GM21526 (cell line): ENCODE measurements around the gene OR2D2.
"Not testable (repeated sequence)": the region's sequence is repeated elsewhere in the genome, so short reads cannot be mapped to it uniquely, and the experiment has no call there.

ENCODE experiments used
- ATAC-seq: cut with Tn5 transposase; IDR thresholded peaks from one replicate; pipeline ENCODE4 v1.9.1; 2021; ENCODE audit warnings: moderate library complexity; ENCODE audit not compliant: unreplicated experiment, low FRiP score

The OR2D2 gene, protein sequence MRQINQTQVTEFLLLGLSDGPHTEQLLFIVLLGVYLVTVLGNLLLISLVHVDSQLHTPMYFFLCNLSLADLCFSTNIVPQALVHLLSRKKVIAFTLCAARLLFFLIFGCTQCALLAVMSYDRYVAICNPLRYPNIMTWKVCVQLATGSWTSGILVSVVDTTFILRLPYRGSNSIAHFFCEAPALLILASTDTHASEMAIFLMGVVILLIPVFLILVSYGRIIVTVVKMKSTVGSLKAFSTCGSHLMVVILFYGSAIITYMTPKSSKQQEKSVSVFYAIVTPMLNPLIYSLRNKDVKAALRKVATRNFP

DNA sequence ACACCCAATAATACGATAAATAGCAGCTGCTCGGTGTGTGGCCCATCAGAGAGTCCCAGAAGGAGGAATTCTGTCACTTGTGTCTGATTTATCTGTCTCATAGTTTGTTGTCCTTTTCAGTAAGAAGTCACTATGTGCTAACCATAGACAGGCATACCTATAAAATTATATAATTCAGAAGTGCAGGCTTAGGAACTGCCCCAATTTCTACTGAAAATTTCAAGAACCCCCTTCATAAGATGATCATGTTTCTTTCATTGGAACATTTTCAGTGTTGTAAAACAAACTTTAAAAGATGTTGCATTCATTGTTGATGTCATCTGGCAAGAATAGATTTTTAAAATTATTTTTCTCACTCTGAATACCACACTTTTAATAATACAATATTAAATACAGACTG lies at the start of gene OR2D2:
Gene OR2D2, minus strand, starts transcription at position 101 of the 400 bp plus-strand sequence. Its CDS starts 0 bp downstream, at position 101.
- ATAC-seq: no peak

DNA sequence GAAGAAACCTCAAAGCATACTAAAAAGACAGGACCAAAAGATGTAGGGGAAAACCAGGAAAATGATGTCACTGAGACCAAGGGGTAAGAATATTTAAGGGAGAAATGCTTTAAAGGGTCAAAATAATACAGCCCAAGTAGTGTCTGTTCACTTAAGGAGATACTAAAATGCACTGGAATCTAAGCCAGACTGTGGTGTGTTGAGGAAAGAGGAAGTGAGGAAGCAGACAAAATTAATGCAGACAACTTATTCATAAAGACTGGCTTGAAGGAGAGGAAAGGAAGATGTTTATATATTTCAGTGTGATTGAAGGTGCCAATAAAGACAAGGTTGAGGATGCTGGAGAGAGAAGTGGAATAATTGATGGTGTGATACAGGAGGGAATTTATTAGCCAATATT lies 49.7 kb upstream of the OR2D2 start:
- ATAC-seq: no peak

DNA sequence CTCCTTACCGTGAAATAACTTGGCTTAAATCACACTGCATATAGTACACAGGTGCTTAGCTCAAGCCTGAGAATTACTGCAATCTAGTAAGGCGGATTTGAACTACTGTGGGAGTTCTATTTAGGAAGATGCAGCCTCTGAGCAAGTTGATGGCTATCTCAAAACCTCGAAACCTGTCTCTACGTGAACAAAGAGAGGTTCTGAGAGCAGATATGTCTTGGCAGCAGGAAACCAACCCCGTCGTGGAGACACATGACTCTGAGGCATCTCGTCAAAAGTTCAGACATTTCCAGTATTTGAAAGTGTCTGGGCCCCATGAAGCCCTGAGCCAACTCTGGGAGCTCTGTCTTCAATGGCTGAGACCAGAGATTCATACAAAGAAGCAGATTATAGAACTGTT lies 39.8 kb upstream of the OR2D2 start:
- ATAC-seq: no peak

DNA sequence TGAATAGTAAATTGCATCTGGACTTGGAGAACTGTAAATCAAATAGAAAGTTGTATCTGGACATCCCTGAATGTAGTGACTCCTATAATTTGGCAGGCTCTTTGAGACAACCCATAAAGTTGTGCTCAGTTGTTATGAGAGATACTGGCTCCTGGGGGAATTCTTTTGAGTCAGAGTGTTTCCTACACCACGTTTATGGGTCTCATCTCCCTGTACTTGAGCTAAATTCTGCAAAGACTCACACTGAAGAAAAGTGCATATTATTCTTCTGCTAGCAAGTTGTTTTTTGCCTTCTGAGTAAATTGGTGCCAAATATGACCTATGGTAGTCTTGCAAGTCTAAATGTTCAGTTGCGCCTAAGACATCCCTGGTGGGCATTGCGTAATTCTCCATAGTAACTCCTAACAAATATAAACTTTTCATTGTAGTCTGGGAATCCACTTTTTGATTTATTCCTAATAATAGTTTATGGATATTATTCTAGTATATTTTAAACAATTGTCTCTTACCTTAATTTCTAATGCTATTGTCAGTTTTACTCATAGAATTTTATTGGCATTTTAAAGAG lies 38.9 kb upstream of the OR2D2 start:
- no peak for ATAC-seq

DNA sequence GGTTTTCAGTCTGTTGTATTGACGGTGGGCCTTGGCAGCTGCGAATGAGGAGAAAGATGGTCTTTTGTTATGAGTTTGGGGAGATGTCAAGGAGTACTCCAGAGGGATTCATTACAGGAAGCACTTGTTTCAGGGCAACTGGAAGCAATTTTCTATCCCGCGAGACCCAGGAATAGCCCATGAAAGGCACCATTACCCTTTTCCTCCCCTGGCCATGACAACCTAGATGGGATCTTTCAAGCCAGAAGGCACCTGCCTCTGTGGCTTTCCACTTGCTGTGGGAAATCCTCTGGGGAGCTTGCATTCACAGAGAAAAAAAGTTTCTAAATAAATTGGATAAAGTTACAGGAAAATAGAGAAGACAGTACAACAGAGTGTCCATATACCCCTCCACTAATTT lies 36.6 kb upstream of the OR2D2 start:
- no peak for ATAC-seq

DNA sequence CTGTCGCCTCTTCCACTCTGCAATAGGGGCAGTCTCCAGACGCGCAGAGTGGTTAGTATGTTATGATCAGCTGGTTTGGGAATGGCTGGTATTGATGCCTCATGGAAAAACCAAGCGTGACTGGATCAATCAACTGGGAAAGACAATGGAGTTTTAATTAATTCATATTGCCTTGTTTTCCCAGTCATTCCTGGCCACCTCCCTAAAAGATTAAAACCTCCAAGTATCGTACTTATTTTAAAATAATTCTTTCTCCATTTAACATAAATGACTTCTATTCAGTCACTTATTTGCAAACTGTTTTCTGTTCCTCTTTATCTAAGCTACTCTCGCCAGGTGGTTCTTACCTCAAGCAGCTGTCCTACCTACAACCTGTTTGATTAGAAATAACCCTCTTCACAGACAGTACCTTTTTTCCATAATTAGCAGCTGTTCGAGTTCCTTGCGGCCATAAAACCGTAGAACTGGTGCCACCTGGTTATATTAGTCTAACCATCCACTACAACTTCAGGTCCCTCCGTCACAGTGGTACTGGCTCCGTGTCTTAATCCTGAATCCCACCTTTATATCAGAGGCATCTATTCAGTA lies 34.8 kb upstream of the OR2D2 start:
- peak; percentile 83 for ATAC-seq

DNA sequence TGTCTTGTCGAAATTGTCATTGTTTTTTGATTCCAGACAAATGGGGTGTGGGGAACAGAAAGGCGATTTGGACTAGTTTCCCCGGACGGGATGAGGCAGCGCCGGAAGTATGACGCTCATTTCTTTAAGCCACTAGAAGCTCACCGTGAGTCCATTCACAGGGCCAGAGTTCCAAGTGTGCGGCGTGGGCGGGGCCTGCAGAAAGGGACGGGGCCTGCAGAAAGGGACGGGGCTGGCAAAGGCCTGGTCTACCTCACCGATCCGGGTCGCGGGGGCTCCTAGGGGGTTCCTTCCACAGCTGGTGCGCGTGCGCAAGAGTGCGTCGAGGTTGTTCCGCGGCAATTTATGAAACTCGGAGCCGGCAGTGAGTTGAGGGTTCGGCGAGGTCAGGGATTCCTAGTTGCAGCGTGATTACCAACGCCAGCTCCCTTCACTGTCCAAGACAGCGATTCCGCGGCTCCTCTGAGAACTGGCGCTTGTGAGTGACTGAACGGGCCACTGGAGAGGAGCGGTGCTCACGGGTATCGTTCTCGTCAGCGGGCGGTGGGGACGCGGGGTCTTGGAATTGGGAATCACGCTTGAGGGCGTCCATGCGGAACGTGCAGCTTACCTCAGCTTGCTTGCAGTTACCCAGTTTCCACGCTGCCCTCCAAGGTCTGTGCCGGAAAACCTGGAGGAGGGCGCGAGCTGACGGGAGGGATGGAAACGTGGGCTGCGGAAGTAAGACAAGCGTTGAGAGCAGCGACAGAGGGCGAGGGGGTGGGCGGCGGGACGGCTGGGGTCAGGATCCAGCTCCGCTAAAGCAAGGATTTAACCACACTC lies 34.1 kb upstream of the OR2D2 start, which contains the start of gene ZNF215:
Gene ZNF215, plus strand, starts transcription at position 219 of the 822 bp plus-strand sequence. CDS start 5,847 bp downstream, outside the sequence.
- ATAC-seq: peak; percentile 57

DNA sequence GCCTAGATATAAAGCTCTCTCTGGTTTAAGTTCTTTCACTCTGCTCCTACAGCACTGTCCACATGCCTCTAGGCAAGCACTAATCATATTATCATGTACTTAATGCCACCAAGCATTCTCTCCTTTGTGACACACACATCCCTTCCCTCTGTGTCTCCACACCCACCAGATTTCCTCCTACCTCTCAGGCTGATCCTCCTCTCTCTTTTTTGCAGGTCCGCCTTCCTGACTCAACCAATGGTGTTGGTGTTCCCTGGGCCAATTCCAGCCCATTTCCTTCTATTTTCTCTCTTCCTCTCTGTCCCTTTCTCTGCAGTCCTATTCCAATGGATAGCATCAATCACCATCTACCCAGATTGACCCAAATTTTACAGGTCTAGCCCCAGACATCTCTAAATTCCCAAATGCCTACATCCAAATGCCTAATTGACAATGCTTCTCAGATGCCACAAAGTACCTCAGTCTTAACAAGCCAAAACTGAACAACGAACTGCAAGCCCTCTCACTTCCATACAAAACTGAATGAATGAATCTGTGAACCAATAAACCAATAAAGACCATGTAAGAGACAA lies 33.4 kb upstream of the OR2D2 start:
- ATAC-seq: peak; percentile 2

DNA sequence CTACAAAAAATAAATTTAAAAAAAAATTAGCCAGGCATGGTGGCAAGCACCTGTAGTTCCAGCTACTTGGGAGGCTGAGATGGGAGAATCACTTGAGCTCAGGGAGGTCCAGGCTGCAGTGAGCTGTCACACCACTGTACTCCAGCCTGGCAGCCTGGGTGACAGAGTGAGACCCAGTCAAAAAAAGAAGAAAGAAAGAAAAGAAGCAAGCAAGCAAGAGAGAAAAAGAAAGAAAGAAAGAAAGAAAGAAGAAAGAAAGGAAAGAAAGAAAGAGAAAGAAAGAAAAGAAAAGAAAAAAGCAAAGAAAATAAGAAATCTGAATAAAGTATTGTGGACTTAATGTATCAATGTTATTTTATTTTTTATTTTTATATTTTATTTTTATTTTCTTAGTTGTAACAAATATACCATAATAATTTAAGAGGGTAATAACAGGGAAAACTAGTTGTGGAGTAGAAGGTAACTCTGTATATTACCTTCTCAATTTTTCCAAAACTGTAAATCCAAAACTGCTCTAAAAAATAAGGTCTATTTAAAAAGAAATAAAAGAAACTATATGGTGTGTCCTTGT lies 32.8 kb upstream of the OR2D2 start:
- ATAC-seq: no peak

DNA sequence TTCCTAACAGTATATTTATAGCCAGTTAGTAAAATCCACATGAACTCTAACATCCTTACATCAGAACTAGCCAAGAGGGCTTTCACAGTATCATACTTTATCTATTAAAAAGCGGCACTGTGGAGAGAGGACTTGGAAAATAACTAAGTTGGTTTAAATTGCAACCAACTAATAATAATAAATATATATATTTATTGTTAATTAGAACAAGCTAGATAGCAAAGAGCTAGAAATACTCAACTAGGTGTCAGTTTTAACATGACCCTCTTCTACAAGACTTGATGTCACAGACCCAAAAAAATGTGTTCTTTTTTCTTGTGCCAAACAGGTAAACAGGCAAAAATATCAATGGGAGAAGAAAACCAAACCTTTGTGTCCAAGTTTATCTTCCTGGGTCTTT lies 28.4 kb upstream of the OR2D2 start, which contains the start of gene OR2D3:
Gene OR2D3, plus strand, starts transcription at position 301 of the 400 bp plus-strand sequence. Its CDS starts 0 bp downstream, at position 301.
- ATAC-seq: no peak

DNA sequence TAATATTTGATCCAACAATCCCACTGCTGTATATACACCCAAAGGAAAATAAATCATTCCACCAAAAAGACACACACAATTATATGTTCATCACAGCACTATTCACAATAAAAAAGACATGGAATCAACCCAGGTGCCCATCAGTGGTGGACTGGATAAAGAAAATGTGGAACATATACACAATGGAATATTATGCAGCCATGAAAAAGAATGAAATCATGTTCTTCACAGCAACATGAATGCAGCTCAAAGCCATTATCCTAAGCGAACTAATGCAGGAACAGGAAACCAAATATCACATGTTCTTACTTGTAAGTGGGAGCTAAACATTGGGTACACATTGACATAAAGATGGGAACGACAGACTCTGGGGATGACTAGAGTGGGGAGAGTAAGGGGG lies 27.4 kb upstream of the OR2D2 start:
- ATAC-seq: no peak

DNA sequence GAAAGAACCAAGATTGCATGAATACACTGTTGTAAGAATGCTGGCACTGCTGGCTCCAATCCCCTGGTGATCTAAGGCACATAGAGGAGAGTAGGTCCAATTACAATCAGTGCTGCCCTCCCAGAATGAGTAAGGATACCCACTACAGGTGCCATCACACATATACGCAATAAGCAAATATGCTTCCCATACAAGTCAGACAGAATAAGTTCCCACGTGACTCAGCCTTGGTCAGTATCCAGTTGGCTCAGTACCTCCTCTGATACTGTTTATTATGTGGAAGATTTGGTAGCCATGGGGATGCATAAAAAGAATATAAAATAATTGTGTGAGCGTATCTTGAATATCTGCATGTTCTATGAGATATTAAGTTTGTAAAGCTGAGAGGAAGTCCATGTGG lies 19.6 kb upstream of the OR2D2 start:
- ATAC-seq: no peak

DNA sequence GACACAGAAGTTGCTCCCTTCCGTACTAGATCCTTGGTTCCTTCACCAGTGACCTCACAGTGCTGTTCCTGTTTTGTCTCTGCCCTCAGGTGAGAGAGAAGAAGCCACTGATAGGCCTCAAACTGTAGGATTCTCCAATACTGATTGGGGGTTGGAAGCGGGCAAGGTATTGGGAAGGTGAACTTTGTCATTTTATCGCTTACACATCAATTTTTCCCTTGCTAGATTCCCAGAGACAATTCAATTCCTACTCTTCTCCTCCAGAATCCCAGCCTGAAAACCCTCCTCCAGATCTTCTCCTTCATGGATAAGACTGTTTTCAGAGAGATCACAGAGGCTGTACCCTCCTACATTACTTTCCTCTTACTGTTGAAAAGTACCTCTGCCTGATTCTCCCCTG lies 19.1 kb upstream of the OR2D2 start:
- ATAC-seq: no peak

DNA sequence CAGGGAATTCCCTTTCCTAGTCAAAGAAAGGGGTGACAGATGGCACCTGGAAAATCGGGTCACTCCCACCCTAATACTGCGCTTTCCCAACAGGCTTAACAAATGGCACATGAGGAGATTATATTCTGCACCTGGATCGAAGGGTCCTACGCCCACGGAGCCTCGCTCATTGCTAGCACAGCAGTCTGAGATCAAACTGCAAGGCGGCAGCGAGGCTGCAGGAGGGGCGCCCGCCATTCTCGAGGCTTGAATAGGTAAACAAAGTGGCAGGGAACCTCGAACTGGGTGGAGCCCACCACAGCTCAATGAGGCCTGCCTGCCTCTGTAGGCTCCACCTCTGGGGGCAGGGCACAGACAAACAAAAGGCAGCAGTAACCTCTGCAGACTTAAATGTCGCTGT lies 12.5 kb upstream of the OR2D2 start:
- ATAC-seq: not testable (repeated sequence)

DNA sequence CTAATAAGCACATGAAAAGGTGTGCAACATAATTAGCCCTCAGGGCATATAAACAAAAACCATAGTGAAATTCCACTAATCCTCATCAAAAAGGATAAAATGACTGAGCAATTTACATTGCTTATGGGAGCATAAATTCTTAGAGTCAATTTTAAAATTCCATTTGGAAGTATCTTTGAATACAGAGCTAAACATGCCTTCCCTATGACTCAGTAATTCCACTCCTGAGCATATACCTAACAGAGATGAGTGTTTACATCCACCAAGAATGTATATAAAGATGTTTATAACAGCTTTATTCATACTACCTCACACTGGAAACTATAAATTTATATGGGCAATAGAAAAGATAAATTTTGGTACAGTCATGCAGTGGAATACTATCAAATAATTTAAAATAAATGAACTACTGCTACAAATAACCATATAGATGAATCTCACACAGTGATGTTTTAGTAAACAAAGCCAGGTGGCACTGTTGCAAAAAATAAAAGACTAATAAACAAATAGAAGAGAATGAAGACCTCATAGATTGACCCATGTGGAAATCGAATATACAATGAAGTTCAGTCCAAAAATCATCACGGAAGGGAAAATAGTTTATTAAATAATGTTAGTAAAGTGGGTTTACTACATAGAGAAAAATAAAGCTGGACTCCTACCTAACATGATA lies 8.2 kb upstream of the OR2D2 start:
- no peak for ATAC-seq

DNA sequence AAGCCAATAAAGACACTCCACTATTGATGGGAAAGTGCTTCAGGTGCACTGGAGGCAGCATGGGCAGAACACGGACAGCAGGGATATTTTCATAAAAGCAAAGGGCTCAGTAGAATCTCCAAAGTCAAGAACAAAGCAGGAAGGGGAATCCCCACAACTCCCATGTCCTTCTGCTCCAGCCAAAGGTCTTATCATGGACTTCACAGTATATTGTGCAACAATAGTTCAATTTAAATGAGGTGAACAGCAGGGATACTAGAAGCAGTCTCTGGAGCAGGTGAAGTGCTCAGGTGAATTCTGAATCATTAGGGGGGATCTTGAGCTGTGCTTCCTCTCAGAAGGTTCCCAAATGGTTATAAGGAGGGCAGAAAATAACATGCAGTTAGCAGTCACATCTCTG lies 6.6 kb upstream of the OR2D2 start:
- no peak for ATAC-seq

DNA sequence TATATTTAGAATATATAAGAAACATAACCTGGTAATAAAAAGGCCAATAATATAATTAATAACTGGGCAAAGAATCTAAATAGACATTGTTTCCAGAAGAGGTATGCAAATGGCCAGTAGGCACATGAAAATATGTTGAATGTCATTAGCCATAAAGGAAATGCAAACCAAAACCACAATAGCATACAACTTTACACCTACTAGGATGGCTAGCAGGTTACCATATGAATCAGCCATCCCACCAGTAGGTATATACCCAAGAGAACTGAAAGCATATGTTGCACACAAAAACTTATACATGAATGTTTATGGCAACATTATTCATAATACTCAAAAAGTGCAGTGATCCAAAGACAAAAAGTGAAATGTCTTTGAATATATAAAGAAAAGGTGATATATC lies 2.7 kb upstream of the OR2D2 start:
- ATAC-seq: peak; percentile 80

DNA sequence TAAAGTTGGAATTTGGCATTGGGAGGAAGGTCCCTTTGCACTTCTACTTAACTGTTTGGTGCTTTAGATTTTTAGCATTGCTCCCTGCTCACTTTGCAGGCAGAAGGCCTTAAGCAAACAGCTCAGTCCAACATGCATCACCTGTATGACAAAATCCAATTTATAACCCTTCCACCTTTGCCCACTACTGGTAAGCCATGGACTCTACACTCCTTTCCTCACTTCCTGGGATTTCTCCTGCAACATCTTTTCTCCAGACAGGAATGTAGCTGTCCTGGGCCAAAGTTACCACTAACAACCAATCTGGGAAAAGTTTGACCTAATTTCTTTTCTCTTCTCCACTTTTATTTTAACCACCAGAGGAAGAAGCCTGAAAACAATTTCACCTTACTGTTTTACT lies 1.8 kb upstream of the OR2D2 start:
- ATAC-seq: no peak

DNA sequence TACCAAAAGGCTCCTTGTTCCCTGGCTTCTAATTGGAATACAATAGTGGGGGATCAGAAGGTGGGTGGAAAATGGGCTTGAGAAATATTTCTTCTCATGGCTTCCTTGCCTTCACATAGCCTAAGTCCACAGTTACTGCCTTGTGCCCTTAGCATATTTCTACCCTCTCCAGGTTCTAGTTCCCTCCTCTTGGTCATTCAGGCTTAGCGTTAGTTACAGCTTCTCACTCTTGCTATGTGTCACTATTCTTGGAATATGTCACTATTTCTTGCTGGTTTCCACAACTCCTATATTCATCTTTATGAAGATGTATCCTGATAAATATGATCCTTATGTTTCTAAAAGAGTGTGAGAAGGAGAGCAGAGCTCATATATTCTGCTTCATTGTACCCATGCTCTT lies 2.5 kb downstream of the OR2D2 start:
- ATAC-seq: no peak

DNA sequence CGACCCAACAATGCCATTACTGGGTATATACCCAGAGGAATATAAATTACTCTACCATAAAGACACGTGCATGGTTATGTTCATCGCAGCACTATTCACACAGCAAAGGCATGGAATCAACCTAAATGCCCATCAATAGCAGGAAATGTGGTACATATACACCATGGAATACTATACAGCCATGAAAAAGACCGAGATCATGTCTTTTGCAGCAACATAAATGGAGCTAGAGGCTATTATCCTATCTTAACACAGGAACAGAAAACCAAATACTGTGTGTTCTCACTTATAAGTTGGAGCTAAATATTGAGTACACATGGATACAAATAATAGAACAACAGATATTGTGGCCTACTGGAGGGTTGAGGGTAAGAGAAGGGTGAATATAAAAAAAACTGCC lies 3.5 kb downstream of the OR2D2 start:
- ATAC-seq: no peak
